Psoas muscle (tissue), 8 donors: ENCODE data around the gene SMTNL1. TPM values are rescaled to one million over a fixed set of nuclear protein-coding genes. Genes with fewer than 3 reads are reported as not detected.

ENCODE experiments used
- ATAC-seq, 4 donors: fragments of 200-7000 bp; cut with Tn5 transposase; one replicate each; pipeline ENCODE4 v1.9.1; 2020; ENCODE audit warnings: moderate library complexity in 3 of 4, mild to moderate bottlenecking in 2 of 4
- DNase-seq, 2 donors: peaks; one replicate each; pipeline ENCODE4 v3.0.0-alpha.2; 2020
- H3K27ac ChIP-seq: fragments of 200-600 bp; one replicate; pipeline ENCODE4 v1.8.0; 2022
- H3K27me3 ChIP-seq, 3 donors: fragments of 200-600 bp in 1 of 3; one replicate each; pipeline versions ENCODE4 v1.6.1 to v1.8.0; 2013 to 2022; ENCODE audit warnings: low read length in 2 of 3, mild to moderate bottlenecking in 2 of 3, moderate library complexity in 1 of 3; ENCODE audit not compliant: insufficient read depth in 3 of 3
- H3K36me3 ChIP-seq, 2 donors: fragments of 200-600 bp in 1 of 2; one replicate each; pipeline versions ENCODE4 v1.6.1 to v1.8.0; 2013 to 2022; ENCODE audit warnings: low read depth in 1 of 2, mild to moderate bottlenecking in 1 of 2, moderate library complexity in 1 of 2; ENCODE audit not compliant: insufficient read depth in 1 of 2
- H3K4me1 ChIP-seq: fragments of 200-600 bp; one replicate; pipeline ENCODE4 v1.8.0; 2022
- H3K4me3 ChIP-seq: fragments of 200-600 bp; one replicate; pipeline ENCODE4 v1.8.0; 2022; ENCODE audit warnings: mild to moderate bottlenecking
- H3K9me3 ChIP-seq: fragments of 200-600 bp; one replicate; pipeline ENCODE4 v1.8.0; 2022
- WGBS, 3 donors: extraction: QIAGEN DNeasy Blood & Tissue Kit; methylation state at CpG; one replicate each; pipeline versions ENCODE4 v1.1.6 to v1.1.7; 2013; 5-methylcytosine and 5-hydroxymethylcytosine counted together
- intact Hi-C, 2 donors: fragments of 100-400 bp; cut with DNase I; formaldehyde crosslinking; loops; one replicate each; pipeline versions ENCODE4 v1.11.0 to v1.14.2; 2022
- polyA plus RNA-seq, 3 donors: library from polyadenylated mRNA; stranded (reverse); fragments of 200-250 nt; gene quantifications; one replicate each; pipeline ENCODE4 v1.2.3, GENCODE V29; 2013
- total RNA-seq, 4 donors: library from RNA; stranded (reverse); fragmentation: NEBNext Ultra II Directional in 2 of 4; extraction: Animal tissue kit (Norgen Biotek cat#: 25700) in 2 of 4; gene quantifications; one replicate each; pipeline versions ENCODE4 v1.2.1 to v1.2.4, GENCODE V29; 2021 to 2023
- TF ChIP-seq, protein P1 (sequence below): fragments of 200-600 bp; IDR thresholded peaks from one replicate; pipeline ENCODE4 v1.8.0; 2022; ENCODE audit warnings: antibody characterized with exemption
- donor health status: healthy with polysubstance abuse.
- donor health status: DM: no; HTN: no; CAD: no; lungs with moderate emphysema.
- donor health status: Bipolar disorder and iron deficiency.
- donor health status: healthy.
- donor health status: DM: yes; HTN: yes; CAD: no.
- donor health status: DM: no; HTN: no; CAD: no.
- donor health status: DM: no; HTN: no; CAD: no.
- donor health status: DM: yes; HTN: yes; CAD: no.

SMTNL1 gene
- total and polyA plus RNA-seq, 7 donors, result 6.7 to 118 (median 16.1) TPM

DNA sequence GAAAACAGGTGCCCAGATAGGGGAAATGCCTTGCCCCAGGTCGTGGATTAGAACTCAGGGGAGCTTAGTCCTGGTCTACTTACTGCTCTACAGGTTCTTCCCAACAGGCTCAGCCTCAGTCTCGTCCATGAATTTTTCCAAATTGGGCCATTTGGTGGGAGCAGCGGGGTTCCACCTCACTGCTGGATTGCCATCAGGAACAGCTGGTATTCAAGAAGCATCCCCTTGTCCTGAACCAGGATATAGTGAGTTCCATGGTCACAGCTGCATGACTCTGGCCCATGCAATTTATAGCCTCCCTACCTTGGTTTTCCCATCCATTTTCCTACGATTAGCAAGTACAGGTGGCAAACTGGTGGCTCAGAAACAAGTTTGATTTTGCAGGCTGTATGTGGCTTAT lies 36.7 kb downstream of the SMTNL1 start:
- H3K27me3 ChIP-seq, result peaks cover 0 to 9% (median 0%) of the 10 kb centered on the region in 3 donors
- no peak for DNase-seq

DNA sequence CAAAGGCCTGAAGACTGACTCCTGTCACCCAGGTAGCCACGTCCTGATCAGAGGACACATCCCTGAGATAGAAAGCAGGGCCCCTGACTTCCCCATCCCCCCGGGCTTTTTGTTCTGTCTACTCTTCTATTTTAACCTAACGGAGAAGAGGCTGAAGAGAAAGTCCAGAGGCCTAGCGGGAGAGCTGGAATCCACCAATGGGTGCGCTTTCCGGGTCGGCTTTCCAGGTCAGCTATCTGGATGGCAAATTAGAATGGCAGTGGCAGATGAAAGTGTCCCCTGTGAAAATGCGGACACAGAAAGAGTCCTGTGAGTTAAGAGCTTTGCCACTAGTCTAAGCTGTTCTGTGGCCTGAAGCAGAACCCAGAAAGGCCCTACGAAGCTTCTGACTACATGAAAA lies 46.9 kb downstream of the SMTNL1 start:
- TF ChIP-seq, protein P1, sequence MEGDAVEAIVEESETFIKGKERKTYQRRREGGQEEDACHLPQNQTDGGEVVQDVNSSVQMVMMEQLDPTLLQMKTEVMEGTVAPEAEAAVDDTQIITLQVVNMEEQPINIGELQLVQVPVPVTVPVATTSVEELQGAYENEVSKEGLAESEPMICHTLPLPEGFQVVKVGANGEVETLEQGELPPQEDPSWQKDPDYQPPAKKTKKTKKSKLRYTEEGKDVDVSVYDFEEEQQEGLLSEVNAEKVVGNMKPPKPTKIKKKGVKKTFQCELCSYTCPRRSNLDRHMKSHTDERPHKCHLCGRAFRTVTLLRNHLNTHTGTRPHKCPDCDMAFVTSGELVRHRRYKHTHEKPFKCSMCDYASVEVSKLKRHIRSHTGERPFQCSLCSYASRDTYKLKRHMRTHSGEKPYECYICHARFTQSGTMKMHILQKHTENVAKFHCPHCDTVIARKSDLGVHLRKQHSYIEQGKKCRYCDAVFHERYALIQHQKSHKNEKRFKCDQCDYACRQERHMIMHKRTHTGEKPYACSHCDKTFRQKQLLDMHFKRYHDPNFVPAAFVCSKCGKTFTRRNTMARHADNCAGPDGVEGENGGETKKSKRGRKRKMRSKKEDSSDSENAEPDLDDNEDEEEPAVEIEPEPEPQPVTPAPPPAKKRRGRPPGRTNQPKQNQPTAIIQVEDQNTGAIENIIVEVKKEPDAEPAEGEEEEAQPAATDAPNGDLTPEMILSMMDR, result no peak
- intact Hi-C loops, result no loop called here
- Histone ChIP-seq H3K4me1 (no peaks in the 10 kb centered on the region), H3K36me3 (no peaks in the 10 kb centered on the region), H3K4me3 (no peak overlapping the region), H3K9me3 (no peaks in the 10 kb centered on the region), H3K27me3 (peaks cover 0 to 3% (median 0%) of the 10 kb centered on the region in 3 donors), H3K27ac (no peak overlapping the region)
- DNase-seq (no peak), ATAC-seq (no peak)
- WGBS, 3 donors, result 78 to 83% (median 83%) methylated on average over 9 of the region's 9 CpGs

More for the DNA sequence above, 36.7 kb downstream of the SMTNL1 start:
- no peak overlapping the region for H3K4me3 ChIP-seq
- no peaks in the 10 kb centered on the region for H3K4me1 ChIP-seq
- H3K9me3 ChIP-seq, result no peaks in the 10 kb centered on the region
- 44 to 54% (median 49%) methylated on average over 4 of the region's 4 CpGs for WGBS, 3 donors
- H3K27ac ChIP-seq, result no peak overlapping the region
- no peak for ATAC-seq
- intact Hi-C loops, result no loop called here
- TF ChIP-seq, protein P1, result no peak
- no peaks in the 10 kb centered on the region for H3K36me3 ChIP-seq

DNA sequence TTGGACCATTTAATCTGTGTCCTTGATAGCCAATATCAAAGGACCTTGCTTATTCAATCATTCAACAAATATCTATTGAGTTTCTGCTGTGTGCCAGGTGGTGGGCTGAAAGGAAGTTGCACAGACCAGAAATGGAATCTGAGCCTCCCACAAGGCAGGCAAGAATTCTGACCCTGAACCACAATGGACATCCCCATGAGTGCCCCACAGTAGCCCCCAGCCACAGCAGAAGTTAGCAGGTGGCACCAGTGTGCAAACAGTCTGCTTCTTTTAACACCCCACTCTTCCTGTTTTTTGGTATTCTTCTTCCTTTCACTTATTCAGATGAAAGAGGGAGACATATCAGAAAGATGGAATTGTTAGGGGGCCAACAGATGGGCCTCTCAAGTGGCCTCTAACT lies 47.9 kb downstream of the SMTNL1 start:
- intact Hi-C loops, result no loop called here
- H3K36me3 ChIP-seq, result no peaks in the 10 kb centered on the region
- no peaks in the 10 kb centered on the region for H3K9me3 ChIP-seq
- peaks cover 0 to 3% (median 0%) of the 10 kb centered on the region in 3 donors for H3K27me3 ChIP-seq
- H3K4me1 ChIP-seq, result no peaks in the 10 kb centered on the region
- ATAC-seq, result no peak
- H3K27ac ChIP-seq, result no peak overlapping the region
- TF ChIP-seq, protein P1, result no peak
- no peak overlapping the region for H3K4me3 ChIP-seq
- DNase-seq, result no peak

DNA sequence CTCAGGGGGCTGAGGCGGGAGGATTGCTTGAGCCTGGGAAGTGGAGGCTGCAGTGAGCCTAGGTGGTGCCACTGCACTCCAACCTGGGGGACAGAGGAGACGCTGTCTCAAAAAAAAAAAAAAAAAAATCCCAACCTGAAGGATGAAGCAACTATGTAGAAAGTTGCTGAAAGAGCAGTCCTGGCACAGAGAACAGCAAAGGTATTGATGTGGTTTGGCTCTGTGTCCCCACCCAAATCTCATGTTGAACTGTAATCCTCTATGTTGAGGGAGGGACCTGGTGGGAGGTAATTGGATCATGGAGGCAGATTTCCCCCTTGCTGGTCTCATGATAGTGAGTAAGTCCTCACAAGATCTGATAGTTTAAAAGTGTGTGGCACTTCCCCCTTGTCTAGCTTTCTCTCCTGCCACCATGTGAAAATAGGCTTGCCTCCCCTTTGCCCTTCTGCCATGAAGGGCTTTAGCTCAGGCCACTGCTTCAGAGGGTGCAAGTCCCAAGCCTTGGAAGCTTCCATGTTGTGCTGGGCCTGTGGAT lies 49.4 kb downstream of the SMTNL1 start:
- ATAC-seq, result no peak
- 39 to 50% (median 48%) methylated on average over 2 of the region's 2 CpGs for WGBS, 3 donors
- Histone ChIP-seq H3K4me3 (no peak overlapping the region), H3K27me3 (peaks cover 0 to 3% (median 0%) of the 10 kb centered on the region in 3 donors), H3K27ac (no peak overlapping the region), H3K36me3 (no peaks in the 10 kb centered on the region), H3K4me1 (no peaks in the 10 kb centered on the region), H3K9me3 (no peaks in the 10 kb centered on the region)
- no peak for DNase-seq
- intact Hi-C loops, result no loop called here
- TF ChIP-seq, protein P1, result no peak

DNA sequence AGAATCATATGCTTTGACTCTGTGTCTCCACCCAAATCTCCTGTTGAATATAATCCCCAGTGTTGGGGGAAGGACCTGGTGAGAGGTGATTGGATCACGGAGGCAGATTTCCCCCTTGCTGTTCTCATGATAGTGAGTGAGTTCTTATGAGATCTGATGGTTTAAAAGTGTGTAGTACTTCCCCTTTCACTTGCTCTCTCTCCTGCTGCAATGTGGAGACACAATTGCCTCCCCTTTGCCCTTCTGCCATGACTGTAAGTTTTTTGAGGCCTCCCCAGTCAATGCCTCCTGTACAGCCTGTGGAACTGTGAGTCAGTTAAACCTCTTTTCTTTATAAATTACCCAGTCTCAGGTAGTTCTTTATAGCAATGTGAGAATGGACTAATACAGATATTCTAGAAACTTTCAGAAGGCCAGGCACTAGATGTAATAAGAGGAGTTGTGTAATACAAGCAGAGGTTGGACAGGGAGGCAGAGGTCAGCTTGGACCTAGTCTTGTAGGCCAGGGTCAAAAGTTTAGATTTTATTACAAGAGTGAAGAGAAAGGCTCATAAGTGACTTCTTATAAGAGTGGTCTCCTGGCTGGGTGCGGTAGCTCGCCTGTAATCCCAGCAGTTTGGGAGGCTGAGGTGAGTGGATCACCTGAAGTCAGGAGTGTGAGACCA lies 50.8 kb downstream of the SMTNL1 start:
- TF ChIP-seq, protein P1, result no peak
- peaks cover 0 to 3% (median 0%) of the 10 kb centered on the region in 3 donors for H3K27me3 ChIP-seq
- DNase-seq (no peak), ATAC-seq (no peak)
- H3K36me3 ChIP-seq, result no peaks in the 10 kb centered on the region
- no peak overlapping the region for H3K27ac ChIP-seq
- no peaks in the 10 kb centered on the region for H3K9me3 ChIP-seq
- intact Hi-C loops, result no loop called here
- H3K4me1 ChIP-seq, result no peaks in the 10 kb centered on the region
- WGBS, 3 donors, result 86 to 90% (median 87%) methylated on average over 3 of the region's 3 CpGs
- H3K4me3 ChIP-seq, result no peak overlapping the region
